Neural cell (in vitro differentiated cells): ENCODE results near the gene ARF3. TPM values are rescaled to one million over a fixed set of nuclear protein-coding genes. Genes with fewer than 3 reads are reported as not detected.

Source experiments
- H2AFZ ChIP-seq: fragments of 200-600, 300-800 bp; sonication (generic), shearing (Covaris generic); 2 replicates; pipeline ENCODE4 v1.6.0; 2014; ENCODE audit warnings: low read depth, mild to moderate bottlenecking, antibody characterized with exemption, low read length, moderate library complexity
- H3F3A ChIP-seq: fragments of 200-600 bp; shearing (Covaris generic); 2 replicates; pipeline ENCODE4 v1.6.1; 2016; ENCODE audit warnings: mild to moderate bottlenecking, moderate library complexity, mixed read lengths, antibody characterized with exemption, low read length; ENCODE audit not compliant: insufficient read depth, poor library complexity, severe bottlenecking
- H3K27ac ChIP-seq: fragments of 200-600, 300-800 bp; sonication (generic), shearing (Covaris generic); 2 replicates; pipeline ENCODE4 v1.5.1; 2014; ENCODE audit warnings: mild to moderate bottlenecking, low read length, moderate library complexity
- H3K27me3 ChIP-seq: fragments of 300-800, 200-600 bp; sonication (generic), shearing (Covaris generic); 2 replicates; pipeline ENCODE4 v1.6.0; 2014; ENCODE audit warnings: mild to moderate bottlenecking, low read depth, low read length, moderate library complexity; ENCODE audit not compliant: insufficient read depth
- H3K36me3 ChIP-seq: fragments of 300-800, 200-600 bp; sonication (generic), shearing (Covaris generic); 2 replicates; pipeline ENCODE4 v1.5.1; 2014; ENCODE audit warnings: mild to moderate bottlenecking, antibody characterized with exemption, low read length, moderate library complexity; ENCODE audit not compliant: insufficient read depth
- H3K4me2 ChIP-seq: fragments of 300-800, 200-600 bp; sonication (generic), shearing (Covaris generic); 2 replicates; pipeline ENCODE4 v1.6.0; 2014; ENCODE audit warnings: mild to moderate bottlenecking, low read length
- H3K4me3 ChIP-seq: fragments of 300-800, 200-600 bp; sonication (generic), shearing (Covaris generic); 2 replicates; pipeline ENCODE4 v1.5.1; 2014; ENCODE audit warnings: mild to moderate bottlenecking, low read length, moderate library complexity
- H3K79me2 ChIP-seq: fragments of 200-600 bp; shearing (Covaris generic); replicated peaks from 2 replicates; pipeline ENCODE4 v1.6.0; 2014; ENCODE audit warnings: mild to moderate bottlenecking, low read length, moderate library complexity; ENCODE audit not compliant: insufficient read depth
- H3K9ac ChIP-seq: fragments of 300-800, 200-600 bp; sonication (generic), shearing (Covaris generic); 2 replicates; pipeline ENCODE4 v1.6.1; 2016; ENCODE audit warnings: mild to moderate bottlenecking, low read length, mixed read lengths
- H3K9me2 ChIP-seq: fragments of 200-600 bp; shearing (Covaris generic); 2 replicates; pipeline ENCODE4 v1.6.1; 2016; ENCODE audit warnings: mild to moderate bottlenecking, low read length, mixed read lengths; ENCODE audit not compliant: insufficient read depth
- H3K9me3 ChIP-seq: fragments of 200-600, 300-800 bp; sonication (generic), shearing (Covaris generic); 2 replicates; pipeline ENCODE4 v1.6.1; 2016; ENCODE audit warnings: mild to moderate bottlenecking, mixed run types, low read length, moderate library complexity, mixed read lengths
- H4K20me1 ChIP-seq: fragments of 200-600 bp; shearing (Covaris generic); 2 replicates; pipeline ENCODE4 v1.6.1; 2016; ENCODE audit warnings: mild to moderate bottlenecking, mixed run types; ENCODE audit not compliant: insufficient read depth
- CTCF ChIP-seq: fragments of 450-650 bp; IDR thresholded peaks from 2 replicates; pipeline ENCODE4 v1.5.1; 2014; ENCODE audit warnings: antibody characterized with exemption, mild to moderate bottlenecking, moderate library complexity; ENCODE audit not compliant: poor library complexity, severe bottlenecking
- EP300 ChIP-seq: fragments of 450-650 bp; conservative IDR thresholded peaks from 2 replicates; pipeline ENCODE4 v1.6.1; 2014; ENCODE audit warnings: antibody characterized with exemption, mild to moderate bottlenecking, moderate library complexity; ENCODE audit not compliant: poor library complexity, severe bottlenecking
- EZH2 ChIP-seq: fragments of 200-600, 300-800 bp; shearing (Covaris generic), sonication (generic); IDR thresholded peaks from 2 replicates; pipeline ENCODE4 v1.6.1; 2014; ENCODE audit warnings: antibody characterized with exemption, low read length, borderline replicate concordance, mild to moderate bottlenecking; ENCODE audit not compliant: insufficient read depth, poor library complexity, severe bottlenecking
- MXI1 ChIP-seq: fragments of 450-650 bp; conservative IDR thresholded peaks from 2 replicates; pipeline ENCODE4 v1.6.1; 2014; ENCODE audit warnings: antibody characterized with exemption, mild to moderate bottlenecking; ENCODE audit not compliant: poor library complexity, severe bottlenecking
- POLR2AphosphoS5 ChIP-seq: IDR thresholded peaks from 2 replicates; pipeline ENCODE4 v1.6.1; 2012
- RAD21 ChIP-seq: fragments of 450-650 bp; conservative IDR thresholded peaks from 2 replicates; pipeline ENCODE4 v1.6.1; 2014; ENCODE audit warnings: antibody characterized with exemption, mild to moderate bottlenecking, moderate library complexity
- REST ChIP-seq: IDR thresholded peaks from 2 replicates; pipeline ENCODE4 v1.6.1; 2012; ENCODE audit warnings: borderline replicate concordance
- SMC3 ChIP-seq: fragments of 450-650 bp; conservative IDR thresholded peaks from 2 replicates; pipeline ENCODE4 v1.6.1; 2014; ENCODE audit warnings: antibody characterized with exemption, mild to moderate bottlenecking, moderate library complexity; ENCODE audit not compliant: poor library complexity
- TAF1 ChIP-seq: IDR thresholded peaks from 2 replicates; pipeline ENCODE4 v1.6.1; 2012; ENCODE audit warnings: low read depth
- polyA plus RNA-seq: library from polyadenylated mRNA; depleted of rRNA; stranded (reverse); fragments of >200 nt; gene quantifications from 2 replicates; pipeline ENCODE4 v1.2.3, GENCODE V29; 2014

Gene ARF3
- polyA plus RNA-seq, 1 donor from 2014 or later, result 114 TPM

DNA sequence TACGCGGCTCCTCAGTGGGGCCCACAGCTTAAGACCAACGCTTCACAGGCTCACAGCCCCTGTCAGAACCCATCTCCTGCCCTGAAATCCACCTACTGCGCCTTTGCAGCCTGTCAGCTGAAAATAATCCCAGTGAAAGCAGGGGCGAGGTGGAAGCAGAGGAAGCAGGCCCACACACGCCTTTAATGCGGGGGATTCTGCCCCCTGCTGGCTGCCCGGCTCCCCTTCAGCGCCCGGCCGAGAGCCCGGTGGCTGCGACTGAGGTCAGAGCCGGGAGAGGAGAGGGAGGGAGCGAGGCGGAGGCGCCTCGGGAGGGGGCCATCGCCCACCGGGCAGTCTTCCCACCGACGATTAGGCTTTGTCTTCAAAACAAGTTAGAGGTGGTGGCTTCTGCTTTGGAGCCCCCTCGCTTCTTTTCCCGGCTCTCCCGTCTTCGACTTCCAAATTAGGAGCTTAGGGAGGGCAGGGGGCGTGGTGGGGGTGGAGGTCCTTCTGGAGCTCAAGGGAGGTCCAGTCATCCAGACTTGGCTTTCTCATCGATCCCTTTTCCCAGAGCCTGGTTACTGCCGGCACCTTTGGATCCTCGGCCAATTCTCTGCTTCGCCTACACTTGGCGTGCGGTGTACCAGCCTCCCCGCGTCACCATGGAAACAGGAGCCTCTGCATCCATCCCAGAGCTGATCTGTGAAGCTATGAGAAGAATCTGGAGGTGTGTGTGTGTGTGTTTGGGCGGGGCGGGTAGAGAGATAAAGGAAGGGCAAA, 66.4 kb downstream of the ARF3 start:
- H3F3A ChIP-seq, result peaks cover 6% of the 10 kb centered on the region
- H3K9me2 ChIP-seq, result no peaks in the 10 kb centered on the region
- peak overlapping the region; percentile 77 for H3K4me3 ChIP-seq
- peak overlapping the region; percentile 88 for H3K27ac ChIP-seq
- no peaks in the 10 kb centered on the region for H3K27me3 ChIP-seq
- H3K9ac ChIP-seq, result peak overlapping the region; percentile 84
- H3K79me2 ChIP-seq, result no peaks in the 10 kb centered on the region
- TF ChIP-seq CTCF (peak; percentile 99), REST (peak; percentile 15), EZH2 (no peak), POLR2AphosphoS5 (peak; percentile 72), EP300 (peak; percentile 46), TAF1 (peak; percentile 79), SMC3 (peak; percentile 93), MXI1 (peak; percentile 65), RAD21 (peak; percentile 89)
- H2AFZ ChIP-seq, result peak overlapping the region; percentile 27
- H3K9me3 ChIP-seq, result no peaks in the 10 kb centered on the region
- H4K20me1 ChIP-seq, result no peaks in the 10 kb centered on the region
- no peaks in the 10 kb centered on the region for H3K36me3 ChIP-seq
- H3K4me2 ChIP-seq, result peak overlapping the region; percentile 78

DNA sequence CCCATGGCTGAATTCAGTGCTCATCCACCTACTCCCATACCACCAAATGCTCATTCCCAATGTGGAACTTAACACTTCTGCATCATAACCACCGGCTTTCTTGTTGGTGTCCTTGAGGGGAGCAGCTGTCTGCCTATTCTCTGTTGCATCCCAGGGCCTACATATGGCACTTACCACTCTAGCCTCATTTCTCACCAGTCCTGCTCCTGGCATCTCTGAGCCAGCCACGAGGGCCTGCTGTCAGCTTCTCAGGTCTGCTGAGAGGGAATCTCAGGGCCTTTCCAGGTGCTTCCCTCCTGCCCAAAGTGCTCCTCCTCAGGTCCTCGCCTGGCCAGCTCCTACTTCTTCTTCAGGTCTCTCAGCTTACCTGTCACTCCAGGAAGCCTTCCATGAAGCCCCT, 67.6 kb downstream of the ARF3 start:
- Histone ChIP-seq H3K4me2 (peak overlapping the region; percentile 52), H3F3A (peaks cover 6% of the 10 kb centered on the region), H3K36me3 (no peaks in the 10 kb centered on the region), H3K4me3 (peak overlapping the region; percentile 77), H3K79me2 (no peaks in the 10 kb centered on the region), H3K27me3 (no peaks in the 10 kb centered on the region), H4K20me1 (no peaks in the 10 kb centered on the region), H3K27ac (peak overlapping the region; percentile 88), H2AFZ (peak overlapping the region; percentile 27), H3K9ac (peak overlapping the region; percentile 84), H3K9me3 (no peaks in the 10 kb centered on the region), H3K9me2 (no peaks in the 10 kb centered on the region)
- TF ChIP-seq SMC3 (no peak), EZH2 (no peak), MXI1 (no peak), TAF1 (no peak), EP300 (no peak), POLR2AphosphoS5 (no peak), REST (no peak), CTCF (no peak)
